ENCODE measurements around the gene INHBA. TPM values are rescaled to one million over a fixed set of nuclear protein-coding genes. Genes with fewer than 3 reads are reported as not detected.

The INHBA gene
- total RNA-seq, 4 donors from 2014 or later: 5.4 to 18.4 (median 10.8) TPM

- intact Hi-C loops (cut with DNase I; ENCODE audit: low total_unique reads): no loop called here
- no peak for TF ChIP-seq CTCF (IDR thresholded peaks at IDR 0.05)
- TF ChIP-seq POLR2A (IDR thresholded peaks at IDR 0.05): no peak
Measured at GRCh38 chr7:41674505-41675023, 28.3 kb downstream of the INHBA start.

GRCh38 chr7:41661596-41661995 lies 41.3 kb downstream of the INHBA start:
- no peak for DNase-seq
- Histone ChIP-seq H3K9me3 (no peaks in the 10 kb centered on the region), H3K27ac (no peak overlapping the region), H3K4me3 (no peak overlapping the region), H3K27me3 (no peaks in the 10 kb centered on the region), H3K36me3 (no peaks in the 10 kb centered on the region), H3K4me1 (no peaks in the 10 kb centered on the region)
- TF ChIP-seq CTCF (IDR thresholded peaks at IDR 0.05): no peak
- TF ChIP-seq POLR2A (IDR thresholded peaks at IDR 0.05): no peak
- intact Hi-C loops (cut with DNase I; ENCODE audit: low total_unique reads): no loop called here

More at GRCh38 chr7:41674505-41675023, 28.3 kb downstream of the INHBA start:
- H3K9me3 ChIP-seq: no peaks in the 10 kb centered on the region
- H3K36me3 ChIP-seq: no peaks in the 10 kb centered on the region
- DNase-seq: no peak
- no peak overlapping the region for H3K4me3 ChIP-seq
- H3K4me1 ChIP-seq: no peaks in the 10 kb centered on the region
- no peaks in the 10 kb centered on the region for H3K27me3 ChIP-seq
- no peak overlapping the region for H3K27ac ChIP-seq

- TF ChIP-seq POLR2A (IDR thresholded peaks at IDR 0.05) (no peak), CTCF (IDR thresholded peaks at IDR 0.05) (no peak)
- intact Hi-C loops (cut with DNase I; ENCODE audit: low total_unique reads): no loop called here
- no peaks in the 10 kb centered on the region for H3K36me3 ChIP-seq
- no peak for DNase-seq
- no peaks in the 10 kb centered on the region for H3K4me1 ChIP-seq
- H3K4me3 ChIP-seq: no peak overlapping the region
- no peak overlapping the region for H3K27ac ChIP-seq
- H3K27me3 ChIP-seq: no peaks in the 10 kb centered on the region
- no peaks in the 10 kb centered on the region for H3K9me3 ChIP-seq
Measured at GRCh38 chr7:41659539-41659938, 43.4 kb downstream of the INHBA start.

GRCh38 chr7:41656366-41656765 lies 46.5 kb downstream of the INHBA start:
- H3K27ac ChIP-seq: no peak overlapping the region

GRCh38 chr7:41655426-41655825 lies 47.5 kb downstream of the INHBA start:
- TF ChIP-seq POLR2A (IDR thresholded peaks at IDR 0.05) (no peak), CTCF (IDR thresholded peaks at IDR 0.05) (no peak)
- H3K4me3 ChIP-seq: no peak overlapping the region
- no peaks in the 10 kb centered on the region for H3K9me3 ChIP-seq
- intact Hi-C loops (cut with DNase I; ENCODE audit: low total_unique reads): no loop called here
- no peaks in the 10 kb centered on the region for H3K36me3 ChIP-seq
- no peaks in the 10 kb centered on the region for H3K27me3 ChIP-seq
- H3K27ac ChIP-seq: no peak overlapping the region
- DNase-seq: no peak
- no peaks in the 10 kb centered on the region for H3K4me1 ChIP-seq

More at GRCh38 chr7:41656366-41656765, 46.5 kb downstream of the INHBA start:
- Histone ChIP-seq H3K27me3 (no peaks in the 10 kb centered on the region), H3K4me1 (no peaks in the 10 kb centered on the region), H3K36me3 (no peaks in the 10 kb centered on the region), H3K9me3 (no peaks in the 10 kb centered on the region), H3K4me3 (no peak overlapping the region)
- intact Hi-C loops (cut with DNase I; ENCODE audit: low total_unique reads): no loop called here
- TF ChIP-seq CTCF (IDR thresholded peaks at IDR 0.05) (no peak), POLR2A (IDR thresholded peaks at IDR 0.05) (no peak)
- DNase-seq: no peak
